Sigmoid colon (tissue), 4 donors: ENCODE measurements around the gene MYH11.

Experiments used
- CTCF ChIP-seq, 4 experiments: fragments of 450-650 bp in 3 of 4; fragments of 200-600 bp in 1 of 4; IDR thresholded peaks; one replicate each; pipeline ENCODE4 v1.5.1; 2016 to 2019; ENCODE audit warnings: antibody characterized with exemption in 4 of 4, mild to moderate bottlenecking in 3 of 4, moderate library complexity in 2 of 4
- POLR2A ChIP-seq, 2 donors: fragments of 450-650 bp; IDR thresholded peaks; one replicate each; pipeline ENCODE4 v1.6.1; 2016; ENCODE audit warnings: antibody characterized with exemption in 2 of 2, mild to moderate bottlenecking in 2 of 2, moderate library complexity in 2 of 2
- POLR2AphosphoS5 ChIP-seq, 4 donors: sonication (generic); formaldehyde crosslinking; IDR thresholded peaks; one replicate each; pipeline ENCODE4 v1.6.1; 2017; ENCODE audit warnings: antibody characterized with exemption in 4 of 4

GRCh38 chr16:15819046-15819445 lies 37.8 kb downstream of the MYH11 start:
- no peak for TF ChIP-seq CTCF (IDR thresholded peaks at IDR 0.05)
- TF ChIP-seq POLR2A (IDR thresholded peaks at IDR 0.05), result no peak
- peak in 1 of 4 donors; percentile 17 for TF ChIP-seq POLR2AphosphoS5 (IDR thresholded peaks at IDR 0.05)
